AG08395 (cell line): ENCODE measurements around the gene SLC25A27.
"Not testable (repeated sequence)": the region's sequence is repeated elsewhere in the genome, so short reads cannot be mapped to it uniquely, and the experiment has no call there.

Source experiments
- DNase-seq: peaks from one replicate; pipeline ENCODE4 v3.0.0; 2012; ENCODE audit warnings: mixed read lengths, low spot score

The SLC25A27 gene, protein sequence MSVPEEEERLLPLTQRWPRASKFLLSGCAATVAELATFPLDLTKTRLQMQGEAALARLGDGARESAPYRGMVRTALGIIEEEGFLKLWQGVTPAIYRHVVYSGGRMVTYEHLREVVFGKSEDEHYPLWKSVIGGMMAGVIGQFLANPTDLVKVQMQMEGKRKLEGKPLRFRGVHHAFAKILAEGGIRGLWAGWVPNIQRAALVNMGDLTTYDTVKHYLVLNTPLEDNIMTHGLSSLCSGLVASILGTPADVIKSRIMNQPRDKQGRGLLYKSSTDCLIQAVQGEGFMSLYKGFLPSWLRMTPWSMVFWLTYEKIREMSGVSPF

DNA sequence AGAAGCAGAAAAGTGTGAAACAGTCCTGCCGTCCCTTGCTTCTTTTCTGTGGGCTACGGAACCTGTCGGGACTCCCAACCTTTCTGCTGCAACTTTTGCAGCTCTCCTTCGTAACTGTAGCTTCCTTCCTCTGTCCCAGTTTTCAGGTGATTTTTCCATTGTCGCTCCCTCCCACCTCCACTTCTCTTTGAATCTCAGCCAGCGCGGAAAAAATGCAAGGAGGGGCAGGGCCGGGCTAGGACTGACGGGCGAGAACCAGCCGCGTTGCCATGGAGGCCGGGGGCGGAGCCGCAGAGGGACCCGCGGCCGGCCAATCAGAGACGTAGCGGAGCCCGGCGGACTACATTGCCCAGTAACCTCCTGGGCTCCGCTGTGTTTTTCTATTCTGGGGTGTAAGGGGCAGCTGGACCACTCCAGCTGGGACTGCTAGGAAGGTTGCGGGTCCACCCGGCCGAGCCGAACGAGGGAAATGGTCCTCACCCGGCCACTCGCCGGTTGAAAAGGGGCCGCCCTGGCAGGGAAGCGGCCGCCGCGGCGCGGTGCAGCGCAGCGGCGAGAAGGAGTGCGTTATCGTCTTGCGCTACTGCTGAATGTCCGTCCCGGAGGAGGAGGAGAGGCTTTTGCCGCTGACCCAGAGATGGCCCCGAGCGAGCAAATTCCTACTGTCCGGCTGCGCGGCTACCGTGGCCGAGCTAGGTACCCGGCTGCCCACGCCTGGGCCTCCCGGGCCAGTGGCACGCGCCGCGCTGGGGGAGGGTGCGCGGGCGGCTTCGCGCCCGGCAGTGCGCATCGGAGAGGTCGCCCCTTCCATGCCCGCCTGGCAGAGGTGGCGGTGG, at the start of gene SLC25A27, which contains the start of gene CYP39A1:
SLC25A27 (plus strand) TSS at position 373 of the 836 bp plus-strand sequence; CDS start at position 591, 218 bp downstream.
CYP39A1 (minus strand) TSS at position 216 of the 836 bp plus-strand sequence. CDS start 236 bp downstream, outside the sequence.
- peak; percentile 96 for DNase-seq

DNA sequence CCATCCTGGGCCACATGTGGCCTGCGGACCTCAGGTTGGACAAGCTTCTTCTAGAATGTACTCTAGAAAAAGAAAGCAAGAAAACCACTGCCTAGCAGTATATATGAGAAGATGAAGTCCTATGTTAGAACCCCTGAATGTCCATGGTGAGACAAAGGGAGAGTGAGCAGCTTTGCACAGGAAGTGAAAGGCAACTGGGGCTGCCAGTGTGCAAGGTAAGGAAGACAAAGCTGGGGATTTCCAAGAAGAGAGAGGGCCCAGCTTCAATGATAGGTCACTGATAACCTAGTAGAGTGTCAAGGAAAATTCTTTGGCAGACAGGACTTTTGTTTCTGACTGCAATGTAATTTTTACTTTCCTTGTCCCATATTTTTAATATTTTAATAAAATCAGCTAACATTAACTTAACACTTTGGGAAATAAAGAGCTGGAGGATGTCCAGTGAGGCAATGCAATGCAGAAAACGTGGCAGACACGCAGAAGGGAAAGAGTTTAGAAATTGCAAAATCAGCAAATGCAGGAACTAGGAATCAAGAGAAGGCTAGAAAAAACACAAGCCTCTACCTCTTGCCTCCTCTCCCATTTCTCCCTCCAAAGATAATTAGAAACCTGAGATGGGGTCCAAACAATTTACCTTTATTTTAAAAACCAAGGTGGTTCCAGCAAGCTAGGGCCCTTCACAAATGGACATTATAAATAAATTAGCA, 47.5 kb upstream of the SLC25A27 start:
- no peak for DNase-seq

DNA sequence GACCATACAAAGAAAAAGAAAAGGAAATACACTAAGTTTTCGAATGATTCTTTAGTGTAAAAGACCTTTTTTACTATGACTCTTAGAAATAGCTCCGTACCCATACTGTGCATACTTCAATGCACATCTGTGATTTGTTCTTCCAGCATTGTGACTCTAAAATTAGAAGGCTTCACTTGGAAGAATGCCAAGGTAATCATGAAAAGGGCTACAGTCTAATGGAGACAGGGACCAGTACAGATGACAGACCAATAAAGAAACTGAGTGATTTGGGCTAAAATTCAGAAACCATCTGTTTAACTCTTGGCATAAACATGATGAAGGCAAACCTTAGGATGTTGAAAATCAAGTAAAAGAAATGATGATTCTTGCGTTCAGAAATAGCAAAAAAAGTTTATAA, 46.4 kb upstream of the SLC25A27 start:
- DNase-seq = no peak

DNA sequence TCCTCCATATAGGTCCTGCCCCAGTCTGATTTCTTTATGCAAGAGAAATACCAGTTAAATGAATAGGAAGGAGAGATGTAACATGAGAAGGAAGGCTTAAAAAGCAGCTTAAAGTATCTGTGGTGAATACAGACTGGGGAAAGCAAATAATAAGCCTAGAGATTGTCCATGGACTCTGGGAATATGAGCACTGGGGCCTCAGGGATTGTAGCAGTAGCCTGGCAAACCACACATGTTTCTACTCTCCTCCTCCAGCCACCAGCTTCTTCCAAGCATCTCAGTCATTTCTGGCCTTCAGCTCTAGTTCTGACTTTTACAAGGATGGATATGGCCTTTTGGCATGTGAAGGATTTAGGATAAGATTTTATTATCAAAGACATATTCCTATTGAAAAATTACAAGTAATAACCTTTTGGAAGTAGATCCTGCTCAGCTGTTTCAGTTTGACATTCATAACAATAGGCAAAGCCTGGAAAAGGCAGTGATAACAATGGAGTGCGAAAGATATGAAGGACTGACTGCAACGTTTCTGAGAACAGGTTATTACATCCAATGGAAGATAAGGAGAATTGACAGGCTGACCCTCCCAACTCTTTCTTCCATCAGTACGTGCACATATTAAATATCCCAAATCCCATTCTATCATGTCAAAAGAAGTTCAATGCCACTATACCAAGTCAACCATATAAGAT, 41.8 kb upstream of the SLC25A27 start:
- DNase-seq = no peak

DNA sequence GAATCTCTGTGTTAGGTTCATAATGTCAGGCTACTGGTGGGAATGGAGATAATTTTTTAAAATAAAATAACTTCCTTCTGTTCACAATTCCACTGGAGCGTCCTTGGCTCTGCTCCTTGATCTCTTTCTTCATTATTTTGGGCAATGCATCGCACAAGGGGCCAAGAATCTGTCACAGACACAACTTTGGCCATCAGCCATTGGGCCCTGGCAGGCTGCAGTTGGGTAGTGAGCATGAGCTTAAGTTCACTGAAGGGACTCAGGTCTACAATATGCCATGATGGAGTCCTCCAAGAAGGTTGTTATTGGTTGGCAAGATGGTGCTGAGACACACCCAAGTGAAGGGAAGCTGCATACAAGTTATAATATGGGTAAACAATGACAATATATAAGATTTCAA, 40.1 kb upstream of the SLC25A27 start:
- DNase-seq = no peak

DNA sequence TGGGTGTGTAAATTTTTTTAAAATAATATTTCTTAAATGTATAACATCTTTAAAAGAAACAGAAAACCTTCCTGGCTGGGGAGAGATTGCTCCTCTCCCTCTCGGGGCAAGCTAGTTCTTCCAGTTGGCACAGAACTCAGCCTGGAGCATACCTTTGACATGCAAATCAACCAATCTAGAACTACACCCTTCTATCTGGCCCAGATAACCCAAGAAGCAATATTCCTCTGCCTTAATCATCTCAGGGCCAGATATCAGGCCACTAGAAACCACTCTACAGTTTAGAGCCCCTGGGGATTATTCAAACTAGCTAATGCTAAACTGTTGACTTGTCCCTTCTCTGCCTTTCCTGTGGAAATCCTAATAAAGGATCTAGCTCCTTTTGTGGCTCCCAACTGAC, 34.0 kb upstream of the SLC25A27 start:
- no peak for DNase-seq

DNA sequence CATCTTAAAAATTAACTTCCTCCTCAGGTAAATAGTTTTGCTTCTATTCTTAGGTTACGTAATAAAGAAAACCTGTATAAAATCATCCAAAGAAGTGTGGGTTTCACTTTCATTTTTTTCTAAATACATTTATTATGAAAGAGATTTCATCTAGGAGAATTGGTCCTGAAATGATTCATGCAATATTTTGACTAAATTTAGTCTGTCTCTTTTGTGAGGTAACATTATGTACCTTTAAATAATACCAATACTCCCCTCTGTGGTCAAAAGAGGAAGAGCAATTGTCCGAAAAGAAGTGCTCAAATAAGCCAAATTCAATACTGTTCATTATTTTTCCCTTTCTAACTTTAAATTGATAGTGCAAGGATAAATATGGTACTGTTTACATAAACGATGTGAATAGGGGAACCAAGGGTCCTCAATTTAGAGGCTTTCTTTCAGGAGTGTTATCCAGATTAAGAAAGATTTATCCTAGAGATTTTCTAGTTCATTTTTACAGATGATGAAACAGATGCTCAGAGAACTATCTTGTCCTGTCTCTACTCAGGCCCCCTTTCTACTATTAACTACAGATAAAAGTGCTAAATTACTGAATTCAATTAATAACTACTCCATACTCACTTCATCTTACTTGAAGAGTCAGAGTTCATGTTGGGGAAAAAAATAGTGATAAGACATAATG, 26.4 kb upstream of the SLC25A27 start:
- DNase-seq = peak; percentile 22

DNA sequence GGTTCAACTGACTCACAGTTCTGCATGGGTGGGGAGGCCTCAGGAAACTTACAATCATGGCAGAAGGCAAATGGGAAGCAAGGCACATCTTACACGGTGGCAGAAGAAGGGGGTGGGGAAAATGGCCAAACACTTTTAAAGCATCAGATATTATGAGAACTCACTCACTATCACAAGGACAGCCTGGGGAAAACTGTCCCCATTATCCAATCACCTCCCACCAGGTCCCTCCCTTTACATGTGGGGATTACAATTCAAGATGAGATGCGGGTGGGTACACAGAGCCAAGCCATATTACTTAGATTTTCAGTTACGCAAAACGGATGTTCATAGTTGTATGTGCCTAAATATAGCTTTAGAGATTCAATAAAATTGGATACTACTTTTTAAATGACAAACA, 25.8 kb upstream of the SLC25A27 start:
- no peak for DNase-seq

DNA sequence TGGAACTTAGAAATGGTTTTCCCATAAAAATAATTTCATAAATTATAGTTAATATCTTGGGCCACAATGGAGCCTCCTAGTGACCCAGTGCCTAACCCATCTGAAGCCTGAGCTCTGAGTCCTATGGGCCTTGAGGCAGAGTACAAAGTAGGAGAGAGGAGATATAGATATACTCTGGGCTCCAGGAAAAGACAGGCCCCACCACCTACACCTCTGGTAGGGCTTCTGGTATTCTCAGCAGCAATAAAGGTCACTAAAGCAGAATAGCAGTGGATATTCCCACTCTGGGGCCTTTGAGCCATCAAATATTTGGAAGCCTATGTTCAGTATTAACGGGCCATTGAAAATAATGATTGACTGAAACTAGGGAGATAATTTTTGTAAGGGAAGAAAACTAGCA, 24.3 kb upstream of the SLC25A27 start:
- DNase-seq = no peak

DNA sequence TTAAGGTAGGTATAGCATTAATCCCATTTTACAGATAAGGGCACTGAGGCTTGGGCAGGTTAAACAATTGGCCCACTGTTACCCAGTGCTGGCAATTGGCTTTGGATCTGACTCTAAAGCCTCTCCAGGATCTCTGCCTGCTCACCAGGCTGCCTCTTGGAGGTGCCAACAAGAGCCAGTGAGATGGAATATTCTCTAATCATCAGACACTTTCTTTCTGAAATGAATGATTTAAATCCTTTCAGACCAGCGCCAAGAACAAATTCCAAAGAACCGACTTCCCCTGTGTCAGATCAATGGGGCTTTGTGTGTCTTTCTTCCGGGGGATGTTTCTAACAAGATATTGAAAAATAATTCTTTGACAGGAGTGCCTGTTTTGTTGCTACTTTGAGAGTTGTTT, 23.8 kb upstream of the SLC25A27 start:
- no peak for DNase-seq

DNA sequence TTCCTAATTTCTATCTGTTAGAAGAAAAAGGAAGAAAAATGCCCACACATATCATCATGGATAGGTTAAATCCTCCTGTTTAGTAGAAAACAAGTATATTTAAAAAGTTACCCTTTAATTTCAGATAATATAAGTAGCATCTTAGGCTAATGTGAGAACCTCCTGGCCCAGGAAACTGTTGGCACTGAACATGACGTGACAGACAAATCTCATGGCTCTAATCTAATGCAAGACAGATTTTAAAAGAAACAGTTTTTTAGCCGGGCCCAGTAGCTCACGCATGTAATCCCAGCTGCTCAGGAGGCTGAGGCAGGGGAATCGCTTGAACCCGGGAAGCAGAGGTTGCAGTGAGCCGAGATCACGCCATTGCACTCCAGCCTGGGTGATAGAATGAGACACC, 23.1 kb upstream of the SLC25A27 start:
- DNase-seq = no peak

DNA sequence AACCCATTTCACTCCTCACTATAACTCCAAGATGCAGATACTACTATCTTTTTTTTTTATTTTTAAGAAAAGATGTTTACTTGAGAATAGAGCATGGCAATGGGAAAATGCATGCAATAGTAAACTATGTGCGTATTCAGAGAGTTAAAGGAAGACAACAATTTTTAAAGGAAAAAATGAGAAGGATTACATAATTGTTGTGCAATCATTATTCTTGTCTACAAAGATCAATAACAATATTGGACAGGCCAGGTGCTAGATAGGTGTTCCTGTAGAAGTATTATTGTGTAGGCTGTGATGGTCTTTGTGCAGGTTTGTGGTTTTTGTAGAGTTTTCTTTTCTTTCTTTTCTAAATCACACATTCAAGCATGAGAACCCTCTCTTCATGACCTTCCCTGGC, 20.7 kb upstream of the SLC25A27 start:
- DNase-seq = no peak

DNA sequence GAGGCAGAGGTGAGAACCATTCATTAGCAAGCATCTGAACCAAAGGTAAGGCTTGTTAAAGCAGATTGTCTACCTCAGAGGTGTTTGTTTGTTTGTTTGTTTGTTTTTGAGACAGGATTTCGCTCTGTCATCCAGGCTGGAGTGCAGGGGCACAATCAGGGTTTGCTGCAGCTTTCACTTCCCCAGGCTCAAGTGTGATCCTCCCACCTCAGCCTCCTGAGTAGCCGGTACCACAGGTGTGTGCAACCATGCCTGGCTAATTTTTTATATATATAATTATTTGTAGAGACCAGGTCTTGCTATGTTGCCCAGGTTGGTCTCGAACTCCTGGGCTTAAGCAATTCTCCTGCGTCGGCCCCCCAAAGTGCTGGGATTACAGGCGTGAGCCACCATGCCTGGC, 17.3 kb upstream of the SLC25A27 start:
- DNase-seq = no peak

DNA sequence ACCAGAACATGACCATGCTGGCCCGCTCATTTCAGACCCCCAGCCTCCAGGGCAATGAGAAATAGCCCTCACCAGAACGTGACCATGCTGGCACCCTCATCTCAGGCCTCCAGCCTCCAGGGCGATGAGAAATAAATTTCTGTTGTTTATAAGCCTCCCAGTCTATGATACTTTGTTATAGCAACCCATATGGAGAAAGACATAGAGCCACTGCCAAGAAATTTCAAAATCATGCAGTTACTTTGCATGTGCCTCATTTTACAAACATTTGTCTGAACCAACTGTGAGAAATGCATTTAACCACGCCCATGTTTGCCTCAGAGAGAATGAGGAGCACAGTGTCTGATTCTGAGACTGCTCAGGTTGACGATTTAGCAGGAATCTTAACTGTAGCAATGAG, 15.6 kb upstream of the SLC25A27 start:
- DNase-seq = peak; percentile 68

DNA sequence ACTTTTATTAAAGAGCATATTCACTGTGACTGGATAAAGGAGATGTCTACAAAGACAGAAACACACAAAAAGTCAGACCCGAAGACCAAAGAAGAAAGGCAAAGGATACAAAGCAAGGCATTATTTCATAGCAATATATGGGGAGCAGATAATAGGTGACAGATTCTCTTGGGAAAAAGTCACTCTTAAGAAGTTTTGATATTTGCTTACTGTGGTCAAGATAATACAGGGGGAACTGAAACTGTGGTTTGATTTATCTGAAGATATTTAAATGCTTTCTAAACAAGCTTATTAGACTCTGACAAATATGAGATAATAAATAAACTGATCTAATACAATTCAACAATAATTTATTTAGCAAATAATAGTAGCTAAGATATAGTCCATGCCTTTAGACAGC, 14.8 kb upstream of the SLC25A27 start:
- DNase-seq = no peak

DNA sequence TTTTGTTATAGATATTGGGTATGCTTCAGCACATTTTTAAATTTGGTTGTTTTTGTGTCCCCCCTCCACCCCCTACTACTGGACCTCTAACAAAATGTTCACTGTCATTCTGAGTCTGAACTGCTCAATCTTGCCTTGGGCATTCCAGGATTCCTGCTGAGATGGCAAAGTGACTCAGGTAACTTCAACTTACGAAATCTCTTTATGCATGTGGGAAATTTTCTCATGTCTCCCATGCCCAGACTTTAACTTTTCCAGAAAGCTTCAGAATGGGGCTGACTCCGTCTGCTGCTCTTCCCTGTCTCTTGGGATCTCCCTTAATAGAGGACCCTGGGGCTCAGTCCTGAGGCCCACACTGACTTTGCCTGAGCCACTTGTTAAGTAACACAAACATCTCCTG, 14.1 kb upstream of the SLC25A27 start:
- no peak for DNase-seq

DNA sequence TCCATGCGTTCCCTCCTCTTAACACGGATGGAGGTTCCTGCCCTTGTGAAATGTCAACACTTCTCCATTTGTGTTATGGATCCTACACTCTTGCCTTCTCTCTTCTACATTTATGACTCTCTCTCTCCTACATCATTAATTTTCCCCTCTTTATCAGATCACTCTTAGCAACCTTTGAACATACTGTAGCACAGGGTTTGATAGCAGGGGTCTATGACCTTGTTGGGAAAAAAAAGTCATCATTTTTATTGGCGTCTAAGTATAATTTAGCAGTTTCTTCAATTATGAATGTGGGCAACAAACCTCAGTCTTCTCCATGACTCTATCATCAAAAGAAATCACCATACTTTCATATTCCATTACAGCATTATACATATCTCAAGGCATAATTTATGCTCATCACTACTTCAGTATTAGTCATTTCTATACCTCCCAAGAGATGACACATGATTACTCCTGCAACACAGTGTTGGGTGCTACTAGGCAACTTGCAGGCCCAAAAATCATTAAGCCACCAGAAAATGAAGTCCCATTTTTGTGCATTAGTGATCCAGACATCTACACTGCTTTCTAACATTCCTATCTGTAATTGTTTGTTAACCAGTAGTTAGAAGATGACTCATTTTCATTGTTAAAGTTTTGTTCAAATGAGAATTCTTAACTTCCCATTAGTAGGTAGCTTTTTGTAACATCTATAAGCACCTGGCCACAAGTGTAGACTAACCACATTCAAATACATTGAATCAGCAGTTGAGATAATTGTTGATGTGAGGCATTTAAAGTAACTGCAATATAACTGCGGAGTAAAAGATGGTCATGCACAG, 9.6 kb upstream of the SLC25A27 start:
- no peak for DNase-seq

DNA sequence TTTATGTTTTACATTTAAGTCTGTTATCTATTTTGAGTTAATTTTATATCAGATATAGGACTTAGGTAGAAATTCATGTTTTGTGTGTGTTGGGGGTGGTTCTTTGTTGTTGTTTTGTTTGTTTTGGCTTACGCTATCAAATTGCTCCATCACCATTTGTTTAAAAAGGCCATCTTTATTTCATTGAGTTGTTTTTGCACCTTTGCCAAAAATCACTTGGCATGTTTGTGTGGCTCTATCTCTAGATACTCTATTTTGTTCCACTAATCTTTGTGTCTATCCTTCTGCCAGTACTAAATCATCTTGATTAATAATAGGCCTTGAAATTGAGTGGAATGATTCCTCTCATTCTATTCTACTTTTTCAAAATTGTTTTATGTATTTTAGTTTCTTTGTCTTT, 7.5 kb upstream of the SLC25A27 start:
- DNase-seq = no peak

DNA sequence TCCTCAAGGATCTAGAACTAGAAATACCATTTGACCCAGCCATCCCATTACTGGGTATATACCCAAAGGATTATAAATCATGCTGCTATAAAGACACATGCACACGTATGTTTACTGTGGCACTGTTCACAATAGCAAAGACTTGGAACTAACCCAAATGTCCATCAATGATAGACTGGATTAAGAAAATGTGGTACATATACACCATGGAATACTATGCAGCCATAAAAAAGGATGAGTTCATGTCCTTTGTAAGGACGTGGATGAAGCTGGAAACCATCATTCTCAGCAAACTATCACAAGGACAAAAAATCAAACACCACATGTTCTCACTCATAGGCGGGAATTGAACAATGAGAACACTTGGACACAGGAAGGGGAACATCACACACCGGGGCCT, 4.7 kb upstream of the SLC25A27 start:
- not testable (repeated sequence) for DNase-seq

DNA sequence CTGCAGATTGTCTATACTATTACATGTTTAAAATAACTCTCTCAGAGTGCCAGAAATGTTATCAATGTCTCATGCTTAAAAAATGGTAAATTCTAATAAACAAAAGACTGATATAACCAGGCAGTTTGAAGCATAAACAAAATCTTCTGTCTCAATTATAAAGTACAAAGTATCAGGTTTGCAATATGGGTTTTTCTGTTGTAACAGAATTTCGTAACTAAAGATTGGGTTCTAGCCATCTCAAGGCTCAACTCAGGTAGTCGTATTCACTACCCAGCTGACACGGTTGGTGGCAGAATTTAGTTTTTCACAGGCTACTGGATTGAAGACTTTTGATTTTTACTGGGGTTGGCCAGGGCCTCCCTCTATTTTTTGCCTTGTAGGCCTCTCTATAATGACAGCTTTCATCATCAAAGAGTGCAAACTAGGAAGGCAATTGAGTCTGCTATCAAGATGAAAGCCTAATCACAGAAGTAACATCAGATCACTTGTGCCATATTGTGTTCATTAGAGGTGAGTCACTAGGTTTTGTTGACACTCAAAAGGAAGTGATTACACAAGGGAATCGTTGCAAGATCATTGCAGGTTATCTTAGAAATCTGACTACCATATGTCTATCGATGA, 3.8 kb upstream of the SLC25A27 start:
- DNase-seq = peak; percentile 3
